ACC112 (cell line): Measurements from ENCODE around the gene KLF7.

Experiments
- H2AFZ ChIP-seq: fragments of 200-600 bp; sonication (generic); one replicate; pipeline ENCODE4 v1.6.0; 2017; ENCODE audit warnings: antibody characterized with exemption, low read length; ENCODE audit not compliant: unreplicated experiment
- H3K27ac ChIP-seq: fragments of 200-600 bp; sonication (generic); 2 replicates; pipeline ENCODE4 v1.5.1; 2014; ENCODE audit warnings: low read depth, mild to moderate bottlenecking, antibody characterized with exemption, low read length, moderate library complexity
- H3K27me3 ChIP-seq: fragments of 200-600 bp; sonication (generic); 2 replicates; pipeline ENCODE4 v1.6.1; 2014; ENCODE audit warnings: mild to moderate bottlenecking, antibody characterized with exemption, low read length, moderate library complexity, mixed read lengths; ENCODE audit not compliant: insufficient read depth
- H3K36me3 ChIP-seq: fragments of 200-600 bp; sonication (generic); 2 replicates; pipeline ENCODE4 v1.6.1; 2016; ENCODE audit warnings: mild to moderate bottlenecking, antibody characterized with exemption, low read length, moderate library complexity, mixed read lengths; ENCODE audit not compliant: insufficient read depth
- H3K4me1 ChIP-seq: fragments of 200-600 bp; sonication (generic); one replicate; pipeline ENCODE4 v1.6.1; 2016; ENCODE audit warnings: low read length, mixed read lengths; ENCODE audit not compliant: insufficient read depth, unreplicated experiment, control insufficient read depth
- H3K4me3 ChIP-seq: fragments of 200-600 bp; sonication (generic); 2 replicates; pipeline ENCODE4 v1.5.1; 2014; ENCODE audit warnings: mild to moderate bottlenecking, low read depth, low read length
- H3K79me2 ChIP-seq: fragments of 200-600 bp; sonication (generic); one replicate; pipeline ENCODE4 v1.6.0; 2016; ENCODE audit warnings: low read length; ENCODE audit not compliant: control insufficient read depth, unreplicated experiment, insufficient read depth

The KLF7 gene

GRCh38 chr2:207167099-207167923 is 1.6 kb upstream of the KLF7 start:
- Histone ChIP-seq H3K27me3 (no peaks in the 10 kb centered on the region), H3K79me2 (peaks cover 42% of the 10 kb centered on the region), H3K27ac (peak overlapping the region; percentile 97), H3K4me1 (peaks cover 23% of the 10 kb centered on the region), H3K4me3 (peak overlapping the region; percentile 88), H2AFZ (no peak overlapping the region), H3K36me3 (no peaks in the 10 kb centered on the region)

- Histone ChIP-seq H2AFZ (no peak overlapping the region), H3K27ac (peak overlapping the region; percentile 97), H3K4me1 (peaks cover 31% of the 10 kb centered on the region), H3K79me2 (peaks cover 50% of the 10 kb centered on the region), H3K4me3 (peak overlapping the region; percentile 88), H3K36me3 (no peaks in the 10 kb centered on the region), H3K27me3 (no peaks in the 10 kb centered on the region)
Measured at GRCh38 chr2:207166349-207167098, 776 bp upstream of the KLF7 start.

GRCh38 chr2:207166039-207166348 is 246 bp upstream of the KLF7 start:
- Histone ChIP-seq H3K4me1 (peaks cover 36% of the 10 kb centered on the region), H3K36me3 (no peaks in the 10 kb centered on the region), H3K27me3 (no peaks in the 10 kb centered on the region), H3K79me2 (peaks cover 55% of the 10 kb centered on the region), H2AFZ (no peak overlapping the region), H3K4me3 (peak overlapping the region; percentile 88), H3K27ac (peak overlapping the region; percentile 97)

GRCh38 chr2:207164006-207164831 is 1.5 kb downstream of the KLF7 start:
- Histone ChIP-seq H3K4me1 (peaks cover 53% of the 10 kb centered on the region), H3K79me2 (peaks cover 73% of the 10 kb centered on the region), H3K27ac (peak overlapping the region; percentile 97), H3K4me3 (peak overlapping the region; percentile 88), H2AFZ (no peak overlapping the region), H3K36me3 (peaks cover 9% of the 10 kb centered on the region), H3K27me3 (no peaks in the 10 kb centered on the region)

GRCh38 chr2:207163756-207164005 is 2.1 kb downstream of the KLF7 start:
- no peak overlapping the region for H2AFZ ChIP-seq
- peak overlapping the region; percentile 97 for H3K27ac ChIP-seq
- H3K4me1 ChIP-seq = peaks cover 55% of the 10 kb centered on the region
- no peaks in the 10 kb centered on the region for H3K27me3 ChIP-seq
- peaks cover 14% of the 10 kb centered on the region for H3K36me3 ChIP-seq
- H3K4me3 ChIP-seq = peak overlapping the region; percentile 88
- H3K79me2 ChIP-seq = peaks cover 78% of the 10 kb centered on the region

- H3K36me3 ChIP-seq = peaks cover 15% of the 10 kb centered on the region
- peak overlapping the region; percentile 97 for H3K27ac ChIP-seq
- no peaks in the 10 kb centered on the region for H3K27me3 ChIP-seq
- peaks cover 56% of the 10 kb centered on the region for H3K4me1 ChIP-seq
- peak overlapping the region; percentile 88 for H3K4me3 ChIP-seq
- peaks cover 83% of the 10 kb centered on the region for H3K79me2 ChIP-seq
- H2AFZ ChIP-seq = no peak overlapping the region
Measured at GRCh38 chr2:207163053-207163755, 2.5 kb downstream of the KLF7 start.

- Histone ChIP-seq H3K4me3 (peak overlapping the region; percentile 88), H3K27ac (peak overlapping the region; percentile 97), H3K4me1 (peaks cover 56% of the 10 kb centered on the region), H3K27me3 (no peaks in the 10 kb centered on the region), H3K79me2 (peaks cover 84% of the 10 kb centered on the region), H3K36me3 (peaks cover 15% of the 10 kb centered on the region), H2AFZ (no peak overlapping the region)
Measured at GRCh38 chr2:207162316-207162715, 3.4 kb downstream of the KLF7 start.

- no peak overlapping the region for H2AFZ ChIP-seq
- H3K4me1 ChIP-seq = peaks cover 64% of the 10 kb centered on the region
- peaks cover 15% of the 10 kb centered on the region for H3K36me3 ChIP-seq
- H3K4me3 ChIP-seq = peak overlapping the region; percentile 88
- H3K79me2 ChIP-seq = peaks cover 92% of the 10 kb centered on the region
- no peaks in the 10 kb centered on the region for H3K27me3 ChIP-seq
- H3K27ac ChIP-seq = peak overlapping the region; percentile 97
Measured at GRCh38 chr2:207161247-207162123, 4.3 kb downstream of the KLF7 start.

GRCh38 chr2:207160115-207160514 is 5.6 kb downstream of the KLF7 start:
- Histone ChIP-seq H2AFZ (no peak overlapping the region), H3K27me3 (no peaks in the 10 kb centered on the region), H3K4me1 (peaks cover 77% of the 10 kb centered on the region), H3K36me3 (peaks cover 19% of the 10 kb centered on the region), H3K27ac (no peak overlapping the region), H3K79me2 (peaks cover 99% of the 10 kb centered on the region), H3K4me3 (peak overlapping the region; percentile 88)
